H7 (cell line): ENCODE results near the gene EPC2. TPM values are rescaled to one million over a fixed set of nuclear protein-coding genes. Genes with fewer than 3 reads are reported as not detected.

ENCODE experiments used
- DNase-seq: peaks from one replicate; pipeline ENCODE4 v3.0.0; 2012
- H3K27me3 ChIP-seq: 2 replicates; pipeline ENCODE4 v1.6.0; 2011; ENCODE audit warnings: mild to moderate bottlenecking, low read length; ENCODE audit not compliant: control insufficient read depth, insufficient read depth
- H3K36me3 ChIP-seq: replicated peaks from 2 replicates; pipeline ENCODE4 v1.5.1; 2011; ENCODE audit warnings: low read length; ENCODE audit not compliant: control insufficient read depth, insufficient read depth
- H3K4me3 ChIP-seq: 2 replicates; pipeline ENCODE4 v1.5.1; 2011; ENCODE audit warnings: low read depth, mild to moderate bottlenecking, control low read depth, low read length, moderate library complexity; ENCODE audit not compliant: insufficient read depth
- total RNA-seq: library from RNA; depleted of rRNA; stranded (reverse); fragments of >200 nt; shearing (Covaris generic); gene quantifications from 2 replicates; pipeline ENCODE4 v1.2.3, GENCODE V29; 2014

EPC2 gene
- total RNA-seq, 1 experiment from 2014 or later, result 9.5 TPM

GRCh38 chr2:148718039-148718438 lies 73.5 kb downstream of the EPC2 start:
- Histone ChIP-seq H3K27me3 (no peaks in the 10 kb centered on the region), H3K4me3 (no peak overlapping the region), H3K36me3 (no peaks in the 10 kb centered on the region)
- DNase-seq, result no peak

DNA sequence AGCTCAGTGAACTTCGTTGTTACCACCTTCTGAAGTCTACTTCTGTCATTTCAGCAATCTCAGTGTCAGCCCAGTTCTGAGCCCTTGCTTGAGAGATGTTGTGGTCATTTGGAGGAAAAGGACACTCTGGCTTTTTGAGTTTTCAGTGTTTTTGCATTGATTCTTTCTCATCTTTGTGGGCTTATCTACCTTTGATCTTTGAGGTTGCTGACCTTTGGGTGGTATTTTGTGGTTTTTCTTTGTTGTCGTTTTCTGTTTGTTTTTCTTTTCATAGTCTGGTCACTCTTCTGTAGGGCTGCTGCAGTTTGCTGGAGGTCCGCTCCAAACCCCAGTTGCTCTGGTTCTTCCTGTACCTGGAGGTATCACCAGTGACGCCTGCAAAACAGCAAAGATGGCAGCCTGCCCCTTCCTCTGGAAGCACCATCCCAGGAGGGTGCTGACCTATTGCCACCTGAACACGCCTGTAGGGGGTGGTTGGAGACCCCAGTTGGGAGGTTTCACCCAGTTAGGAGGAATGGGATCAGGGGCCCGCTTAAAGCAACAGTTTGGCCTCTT lies 74.7 kb downstream of the EPC2 start:
- DNase-seq, result no peak
- Histone ChIP-seq H3K27me3 (no peaks in the 10 kb centered on the region), H3K36me3 (no peaks in the 10 kb centered on the region), H3K4me3 (no peak overlapping the region)

DNA sequence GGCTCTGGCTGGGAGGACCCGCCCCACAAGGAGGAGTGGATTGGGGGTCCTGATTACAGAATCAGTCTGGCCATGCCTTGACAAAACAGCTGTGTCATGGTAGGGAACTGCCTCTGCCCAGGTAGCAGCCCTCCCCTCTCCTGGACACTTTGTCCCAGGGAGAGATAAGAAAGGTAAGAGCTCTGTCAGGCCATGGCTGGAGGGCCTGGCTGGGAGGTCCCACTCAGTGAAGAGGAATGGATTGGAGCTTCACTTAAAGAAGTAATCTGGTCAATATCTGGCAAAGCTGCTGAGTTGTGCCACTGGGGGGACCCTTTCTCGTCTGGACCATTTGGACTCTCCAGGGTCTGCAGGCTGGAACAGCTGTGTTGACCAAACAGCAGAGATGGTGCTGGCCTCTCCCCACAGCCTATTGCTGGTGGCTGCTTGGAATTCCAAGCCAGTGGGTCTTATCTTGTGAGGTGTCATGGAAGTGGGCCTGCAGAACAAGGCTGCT lies 75.4 kb downstream of the EPC2 start:
- Histone ChIP-seq H3K27me3 (no peaks in the 10 kb centered on the region), H3K36me3 (no peaks in the 10 kb centered on the region), H3K4me3 (no peak overlapping the region)
- no peak for DNase-seq

DNA sequence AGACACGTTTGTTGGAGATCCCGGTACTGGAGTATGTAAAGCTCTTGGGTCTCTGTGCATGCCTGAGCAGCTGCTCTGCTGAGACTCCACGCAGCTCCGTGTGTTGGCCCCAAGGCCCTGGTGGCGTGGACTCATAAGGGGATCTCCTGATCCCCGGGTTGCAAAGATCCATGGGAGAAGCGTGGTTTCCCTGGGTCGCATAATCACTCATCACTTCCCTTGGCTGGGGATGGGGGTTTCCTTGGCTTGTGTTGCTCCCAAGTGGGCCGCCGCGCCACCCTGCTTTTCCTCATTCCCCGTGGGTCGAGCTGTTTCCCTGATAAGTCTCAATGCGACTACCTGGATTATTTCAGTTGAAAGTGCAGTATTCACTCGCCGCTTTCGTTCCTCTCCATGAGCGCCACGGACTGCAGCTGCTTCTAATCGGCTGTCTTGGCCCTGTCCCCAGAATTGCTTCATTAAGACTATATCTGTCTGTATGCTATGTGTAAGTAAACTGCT lies 76.0 kb downstream of the EPC2 start:
- Histone ChIP-seq H3K27me3 (no peaks in the 10 kb centered on the region), H3K36me3 (no peaks in the 10 kb centered on the region), H3K4me3 (no peak overlapping the region)
- no peak for DNase-seq

DNA sequence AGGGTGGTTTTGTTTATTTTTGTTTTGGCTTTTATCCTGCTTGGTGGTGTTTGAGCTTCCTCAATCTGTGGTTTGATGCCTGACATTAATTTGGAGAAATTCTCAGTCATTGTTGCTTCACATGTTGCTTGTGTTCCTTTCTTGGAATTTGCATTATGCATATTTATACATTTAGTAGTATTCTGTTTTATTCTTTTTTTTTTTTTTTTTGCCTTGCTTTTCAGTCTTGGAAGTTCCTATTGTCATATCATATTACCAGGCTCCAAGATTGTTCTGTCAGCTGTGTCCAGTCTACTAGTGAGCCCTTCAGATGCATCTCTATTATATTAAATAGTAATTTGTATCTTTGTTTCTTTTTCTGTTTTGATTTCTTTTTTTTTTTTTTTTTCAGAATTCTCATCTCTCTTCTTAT lies 77.0 kb downstream of the EPC2 start:
- H3K4me3 ChIP-seq, result no peak overlapping the region
- no peaks in the 10 kb centered on the region for H3K36me3 ChIP-seq
- no peaks in the 10 kb centered on the region for H3K27me3 ChIP-seq
- no peak for DNase-seq

DNA sequence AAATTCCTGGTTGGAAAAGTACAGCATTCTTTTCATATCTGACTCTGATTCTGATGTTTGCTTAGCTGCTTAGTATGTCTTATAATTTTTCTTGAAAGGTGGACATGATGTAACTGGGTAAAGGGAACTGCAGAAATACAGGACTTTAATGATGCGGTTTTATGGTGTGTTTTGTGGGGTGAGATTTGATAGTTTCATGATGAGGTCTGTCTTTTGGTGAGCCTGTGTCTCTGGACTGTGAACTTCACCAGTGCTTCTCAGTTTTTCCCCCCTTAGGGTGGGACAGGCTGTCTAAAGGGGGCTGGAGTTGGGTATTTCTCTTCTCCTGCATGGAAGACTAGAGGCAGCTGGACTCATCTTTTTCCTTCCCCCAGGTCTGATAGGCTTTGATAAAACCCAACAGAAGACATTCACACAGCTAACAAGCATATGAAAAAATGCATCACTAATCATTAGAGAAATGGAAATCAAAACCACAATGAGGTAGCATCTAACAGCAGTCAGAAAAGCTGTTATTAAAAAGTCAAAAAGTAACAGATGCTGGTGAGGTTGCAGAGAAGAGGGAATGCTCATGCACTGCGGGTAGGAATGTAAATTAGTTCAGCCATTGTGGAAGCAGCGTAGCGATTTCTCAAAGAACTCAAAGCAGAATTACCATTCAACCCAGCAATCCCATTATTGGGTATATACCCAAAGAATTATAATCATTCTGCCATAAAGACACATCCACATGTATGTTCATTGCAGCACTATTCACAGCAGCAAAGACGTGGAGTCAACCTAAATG lies 77.6 kb downstream of the EPC2 start:
- H3K27me3 ChIP-seq, result no peaks in the 10 kb centered on the region
- no peak overlapping the region for H3K4me3 ChIP-seq
- no peaks in the 10 kb centered on the region for H3K36me3 ChIP-seq
- DNase-seq, result no peak

DNA sequence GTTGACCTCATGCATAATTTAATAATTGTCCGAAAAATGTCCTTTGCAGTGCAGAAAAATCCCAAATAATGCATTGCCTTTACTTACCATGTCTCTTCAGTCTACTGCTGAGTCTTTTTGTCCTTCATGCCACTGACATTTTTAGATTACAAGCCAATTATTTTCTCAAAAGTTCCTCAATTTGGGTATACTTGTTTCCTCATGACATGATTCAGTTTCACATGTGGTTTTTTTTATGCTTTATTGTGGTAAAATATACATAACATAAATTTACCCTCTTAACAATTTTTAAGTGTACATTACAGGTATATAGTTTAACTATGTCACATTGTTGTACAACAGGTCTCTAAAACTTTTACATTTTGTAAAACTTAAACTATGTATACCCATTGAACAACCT lies 81.0 kb downstream of the EPC2 start:
- Histone ChIP-seq H3K4me3 (no peak overlapping the region), H3K27me3 (no peaks in the 10 kb centered on the region), H3K36me3 (no peaks in the 10 kb centered on the region)
- no peak for DNase-seq

- H3K4me3 ChIP-seq, result no peak overlapping the region
Observed at GRCh38 chr2:148726228-148726627, 81.7 kb downstream of the EPC2 start.

GRCh38 chr2:148730085-148730484 lies 85.5 kb downstream of the EPC2 start:
- Histone ChIP-seq H3K36me3 (no peaks in the 10 kb centered on the region), H3K4me3 (no peak overlapping the region), H3K27me3 (no peaks in the 10 kb centered on the region)
- no peak for DNase-seq

More at GRCh38 chr2:148726228-148726627, 81.7 kb downstream of the EPC2 start:
- no peaks in the 10 kb centered on the region for H3K27me3 ChIP-seq
- no peak for DNase-seq
- H3K36me3 ChIP-seq, result no peaks in the 10 kb centered on the region

DNA sequence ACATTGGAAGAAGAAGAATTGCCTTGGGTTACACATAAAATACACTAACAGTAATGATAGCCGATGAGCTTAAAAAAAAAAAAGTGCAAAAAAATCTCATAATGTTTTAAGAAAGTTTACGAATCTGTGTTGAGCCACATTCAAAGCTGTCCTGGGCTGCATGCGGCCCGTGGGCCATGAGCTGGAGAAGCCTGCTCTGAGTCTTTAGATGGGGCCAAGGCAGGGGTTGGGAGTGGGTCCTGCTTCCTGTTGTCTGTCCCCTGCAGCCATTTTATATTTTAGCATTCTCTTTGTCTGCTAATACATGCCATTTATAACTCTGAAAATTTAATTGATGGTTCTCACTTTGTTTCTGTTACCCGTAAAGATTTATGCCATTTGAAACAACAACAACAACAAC lies 93.2 kb downstream of the EPC2 start:
- H3K27me3 ChIP-seq, result no peaks in the 10 kb centered on the region
- DNase-seq, result no peak
- H3K36me3 ChIP-seq, result no peaks in the 10 kb centered on the region
- H3K4me3 ChIP-seq, result no peak overlapping the region

- Histone ChIP-seq H3K4me3 (no peak overlapping the region), H3K36me3 (no peaks in the 10 kb centered on the region), H3K27me3 (no peaks in the 10 kb centered on the region)
- no peak for DNase-seq
Observed at GRCh38 chr2:148739454-148740105, 95.0 kb downstream of the EPC2 start.

GRCh38 chr2:148742373-148742772 lies 97.8 kb downstream of the EPC2 start:
- no peak for DNase-seq
- Histone ChIP-seq H3K36me3 (no peaks in the 10 kb centered on the region), H3K27me3 (no peaks in the 10 kb centered on the region), H3K4me3 (no peak overlapping the region)

DNA sequence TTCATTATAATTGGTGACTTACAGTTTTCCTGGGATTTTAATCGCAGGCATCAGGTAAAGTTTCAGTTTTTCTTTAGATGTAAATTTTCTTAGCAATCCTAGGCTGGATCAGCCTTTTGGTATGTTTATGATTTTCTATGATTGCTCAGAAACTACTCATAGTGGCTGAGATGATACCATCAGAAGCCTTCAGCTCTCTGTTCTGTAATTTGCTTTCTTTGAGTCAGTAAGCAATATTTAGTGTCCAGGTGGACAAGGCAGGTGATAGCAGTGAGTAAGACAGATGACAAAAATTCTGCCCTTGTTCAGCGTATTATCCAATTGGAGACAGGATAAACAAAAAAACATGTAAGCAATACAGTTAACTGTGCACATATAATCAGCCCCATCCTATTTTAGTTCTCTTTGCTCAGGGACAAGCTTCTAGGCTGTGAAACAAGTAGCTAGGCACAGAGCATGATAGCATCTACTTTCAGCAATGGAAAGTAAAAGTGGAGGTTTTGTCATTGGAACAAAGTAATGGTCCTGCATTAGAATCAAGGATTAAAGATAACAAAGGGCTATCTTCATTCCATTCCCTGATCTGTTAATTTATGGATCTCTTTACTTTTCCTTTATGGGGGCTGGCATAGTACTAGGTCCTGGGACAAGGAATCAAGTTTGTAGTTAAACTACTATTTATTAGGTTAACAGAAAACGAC lies 100.8 kb downstream of the EPC2 start:
- DNase-seq, result no peak
- Histone ChIP-seq H3K36me3 (no peaks in the 10 kb centered on the region), H3K4me3 (no peak overlapping the region), H3K27me3 (no peaks in the 10 kb centered on the region)

DNA sequence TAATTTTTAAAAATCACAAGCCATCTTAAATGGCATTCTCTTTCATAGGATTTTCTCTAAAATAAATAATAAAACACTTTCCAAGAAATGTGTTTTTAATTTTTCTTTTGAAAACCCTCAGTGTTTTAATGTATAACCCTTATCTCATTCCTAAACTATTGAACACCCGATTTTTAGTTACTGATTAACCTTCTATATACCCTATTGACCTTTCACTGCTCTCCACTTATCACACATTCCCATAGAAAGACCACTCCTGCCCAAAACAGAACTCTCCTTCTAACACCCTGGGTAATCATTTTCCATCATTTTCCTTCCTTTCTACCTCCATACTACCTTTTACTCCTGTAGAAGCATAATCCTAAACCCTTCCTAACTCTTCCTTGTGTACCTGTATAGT lies 102.4 kb downstream of the EPC2 start:
- no peaks in the 10 kb centered on the region for H3K36me3 ChIP-seq
- no peak overlapping the region for H3K4me3 ChIP-seq
- DNase-seq, result no peak
- no peaks in the 10 kb centered on the region for H3K27me3 ChIP-seq
